Stimulated activated CD4-positive, alpha-beta T cell treated with anti-CD3 and anti-CD28 coated beads, Interleukin-12 subunit alpha, Interleukin-12 subunit beta, amount 100 ng/mL, for 4 hours (primary cell): ENCODE results near the gene PGBD2.
"Not testable (repeated sequence)": the region's sequence is repeated elsewhere in the genome, so short reads cannot be mapped to it uniquely, and the experiment has no call there.

Experiments used
- DNase-seq: peaks from one replicate; pipeline ENCODE4 v3.0.0-alpha.2; 2020

PGBD2 gene, protein sequence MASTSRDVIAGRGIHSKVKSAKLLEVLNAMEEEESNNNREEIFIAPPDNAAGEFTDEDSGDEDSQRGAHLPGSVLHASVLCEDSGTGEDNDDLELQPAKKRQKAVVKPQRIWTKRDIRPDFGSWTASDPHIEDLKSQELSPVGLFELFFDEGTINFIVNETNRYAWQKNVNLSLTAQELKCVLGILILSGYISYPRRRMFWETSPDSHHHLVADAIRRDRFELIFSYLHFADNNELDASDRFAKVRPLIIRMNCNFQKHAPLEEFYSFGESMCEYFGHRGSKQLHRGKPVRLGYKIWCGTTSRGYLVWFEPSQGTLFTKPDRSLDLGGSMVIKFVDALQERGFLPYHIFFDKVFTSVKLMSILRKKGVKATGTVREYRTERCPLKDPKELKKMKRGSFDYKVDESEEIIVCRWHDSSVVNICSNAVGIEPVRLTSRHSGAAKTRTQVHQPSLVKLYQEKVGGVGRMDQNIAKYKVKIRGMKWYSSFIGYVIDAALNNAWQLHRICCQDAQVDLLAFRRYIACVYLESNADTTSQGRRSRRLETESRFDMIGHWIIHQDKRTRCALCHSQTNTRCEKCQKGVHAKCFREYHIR

DNA sequence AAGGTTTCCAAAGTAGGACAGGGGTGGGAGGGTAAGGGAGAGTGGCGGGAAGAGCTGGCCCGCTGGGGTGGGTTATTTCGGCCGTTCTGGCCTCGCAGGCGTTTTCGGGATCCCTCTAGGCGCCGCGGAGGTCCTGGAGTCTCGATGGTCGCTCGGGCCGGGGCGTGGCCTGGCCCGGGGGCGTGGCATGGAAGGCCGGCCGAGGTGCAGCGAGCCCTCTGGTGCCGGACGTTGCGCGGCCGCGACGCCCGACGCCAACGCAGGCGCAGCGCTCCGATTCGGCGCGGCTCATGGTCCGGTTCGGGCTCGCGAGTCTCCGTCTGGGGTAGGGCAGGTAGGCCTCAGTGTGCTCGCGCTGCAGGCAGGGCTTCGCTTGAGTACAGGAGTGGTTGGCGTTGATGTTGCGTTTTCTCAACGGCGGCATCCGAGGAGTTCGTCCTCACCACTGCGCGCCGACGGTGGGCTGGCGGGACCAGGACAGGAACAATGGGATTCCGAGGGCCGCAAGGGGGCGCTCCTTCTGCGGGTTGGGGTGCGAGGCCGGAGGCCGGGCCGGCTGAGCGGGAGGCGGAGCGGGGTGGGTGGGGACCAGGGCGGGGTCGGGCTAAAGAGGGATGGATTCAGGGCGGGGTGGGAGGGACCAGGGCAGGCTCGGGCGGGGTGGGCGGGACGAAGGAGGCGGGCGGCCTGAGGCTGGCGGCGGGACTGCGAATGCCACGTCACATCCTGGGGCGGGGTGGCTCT is at the start of gene PGBD2:
PGBD2 (plus strand) TSS at position 227 of the 744 bp plus-strand sequence. CDS start 7,628 bp downstream, outside the sequence.
- peak; percentile 98 for DNase-seq

DNA sequence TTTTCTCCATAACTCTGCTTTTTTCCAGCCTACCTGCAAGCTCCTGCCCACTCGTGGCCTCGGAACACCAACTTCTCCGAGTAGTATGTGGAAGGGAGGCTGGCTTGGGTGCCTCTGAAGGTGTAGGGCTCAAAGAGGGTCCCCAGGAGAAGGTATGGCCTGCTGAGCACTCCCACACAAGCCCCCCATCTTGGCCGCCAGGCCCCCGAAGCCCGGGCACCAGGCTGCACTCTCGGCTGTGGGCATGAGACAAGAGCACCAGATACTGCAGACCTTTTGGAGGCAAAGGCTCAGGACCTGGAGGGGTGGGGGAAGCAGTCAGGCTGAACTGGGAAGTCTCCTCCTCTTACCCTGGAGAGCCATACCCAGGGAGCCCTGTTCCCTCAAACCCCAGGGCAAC is 48.8 kb upstream of the PGBD2 start:
- DNase-seq = no peak

DNA sequence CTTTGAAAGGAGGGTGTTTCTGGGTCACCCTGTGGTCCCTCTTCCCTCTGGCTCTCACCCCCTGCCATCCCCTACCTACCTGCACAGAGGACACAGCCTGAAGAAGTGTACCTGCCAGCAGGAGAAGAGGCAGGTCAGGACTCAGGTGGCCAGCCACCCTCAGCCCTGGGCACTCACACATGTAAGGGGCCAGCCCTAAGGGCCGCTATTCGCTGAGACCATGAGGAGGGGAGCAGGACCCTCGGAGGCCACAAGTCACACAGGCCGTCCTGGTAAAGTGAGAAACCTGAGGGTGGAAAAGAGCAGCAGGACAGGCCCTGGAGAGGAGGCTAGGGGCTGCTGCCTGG is 48.3 kb upstream of the PGBD2 start:
- no peak for DNase-seq

- peak; percentile 34 for DNase-seq
Observed at GRCh38 chr1:248858096-248858890, 47.7 kb upstream of the PGBD2 start.

DNA sequence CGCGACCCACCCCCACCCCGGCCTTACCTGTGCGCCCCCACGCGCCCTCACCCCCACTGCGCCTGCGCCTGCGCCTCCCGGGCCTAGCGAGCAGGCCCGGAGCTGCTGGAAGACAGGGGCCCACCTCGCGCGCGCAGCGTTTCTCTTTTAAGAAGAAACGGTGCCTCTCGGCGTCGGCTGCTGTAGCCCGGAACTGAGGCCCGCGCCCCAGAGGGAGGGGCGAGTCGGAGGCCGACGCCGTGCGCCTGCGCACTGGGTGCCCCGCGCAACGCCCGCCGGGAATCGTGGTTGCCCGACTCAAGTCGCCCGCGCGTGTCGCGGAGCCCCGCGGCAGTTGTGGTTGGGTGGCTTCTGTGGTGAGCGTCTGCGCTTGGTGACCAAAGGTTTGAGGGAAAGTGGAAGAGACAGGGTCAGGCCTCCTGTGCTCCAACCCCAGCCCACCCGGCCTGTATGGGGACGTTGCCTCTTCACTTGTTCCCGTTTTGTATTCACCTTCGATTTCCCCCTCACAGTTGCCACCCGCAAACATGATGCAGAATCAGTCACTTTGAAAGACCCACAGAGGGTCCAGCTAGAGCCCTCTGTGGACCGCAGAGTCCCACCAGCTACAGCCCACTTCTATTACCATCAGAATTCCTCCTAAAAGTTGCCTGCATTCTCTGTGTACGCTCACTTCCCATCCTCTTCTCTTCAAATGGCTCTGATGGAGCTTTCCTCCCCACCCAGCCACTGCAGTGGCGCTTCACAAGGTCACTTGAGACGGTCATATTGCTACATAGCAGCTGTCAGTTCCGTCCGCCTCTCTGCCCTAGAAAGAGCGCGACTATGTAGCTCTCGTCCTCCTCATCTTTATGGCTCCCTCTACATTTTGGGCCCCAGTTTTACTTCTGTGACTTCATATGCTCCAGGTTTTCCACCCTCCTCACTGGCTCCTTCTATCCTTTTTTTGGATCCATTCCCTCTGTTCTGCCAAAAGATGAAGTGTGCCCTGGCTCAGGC is 46.8 kb upstream of the PGBD2 start, which contains the start of gene ZNF692:
ZNF692 (minus strand) TSS at position 195 of the 999 bp plus-strand sequence. CDS start 776 bp downstream, outside the sequence.
- peak; percentile 95 for DNase-seq

DNA sequence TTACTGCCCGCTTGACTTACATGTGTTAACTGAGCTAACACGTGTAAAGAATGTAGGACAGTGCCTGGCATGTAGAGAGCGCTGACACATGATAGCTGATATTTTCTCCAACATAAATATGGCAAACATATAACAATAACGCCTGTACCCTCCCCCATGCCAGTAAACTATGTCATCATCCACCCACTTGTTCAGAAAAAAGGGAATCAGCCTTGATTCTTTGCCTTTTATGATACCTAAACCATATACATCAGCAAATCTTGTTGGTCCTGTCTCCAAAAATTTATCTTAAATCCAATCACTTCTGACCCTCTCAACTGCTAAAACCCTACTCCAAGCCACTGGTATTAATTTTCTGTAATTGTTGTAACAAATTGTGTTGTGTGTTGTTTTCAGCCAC is 46.0 kb upstream of the PGBD2 start:
- DNase-seq = no peak

DNA sequence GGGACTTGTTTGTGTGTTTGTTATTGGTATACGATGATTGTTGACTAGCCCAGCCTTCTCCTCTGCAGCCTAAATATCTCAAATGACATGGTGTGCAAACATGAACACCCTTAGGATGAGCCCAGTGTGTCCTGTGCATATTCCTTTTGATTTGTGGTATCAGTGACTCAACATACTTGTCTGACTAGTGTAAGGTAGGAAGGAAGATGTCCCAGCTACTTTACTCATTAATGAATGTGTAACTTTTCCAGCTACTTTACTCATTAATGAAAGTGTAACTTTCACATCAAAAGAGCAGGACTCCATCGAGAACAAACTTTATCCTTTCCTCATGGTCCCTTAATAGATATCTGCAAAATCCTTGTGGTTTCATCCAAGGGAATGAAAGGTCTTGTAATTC is 44.4 kb upstream of the PGBD2 start:
- DNase-seq = no peak

- DNase-seq = no peak
Observed at GRCh38 chr1:248862695-248862997, 43.4 kb upstream of the PGBD2 start.

GRCh38 chr1:248862998-248863881 is 42.8 kb upstream of the PGBD2 start:
- peak; percentile 80 for DNase-seq

- DNase-seq = no peak
Observed at GRCh38 chr1:248871837-248872401, 34.1 kb upstream of the PGBD2 start.

DNA sequence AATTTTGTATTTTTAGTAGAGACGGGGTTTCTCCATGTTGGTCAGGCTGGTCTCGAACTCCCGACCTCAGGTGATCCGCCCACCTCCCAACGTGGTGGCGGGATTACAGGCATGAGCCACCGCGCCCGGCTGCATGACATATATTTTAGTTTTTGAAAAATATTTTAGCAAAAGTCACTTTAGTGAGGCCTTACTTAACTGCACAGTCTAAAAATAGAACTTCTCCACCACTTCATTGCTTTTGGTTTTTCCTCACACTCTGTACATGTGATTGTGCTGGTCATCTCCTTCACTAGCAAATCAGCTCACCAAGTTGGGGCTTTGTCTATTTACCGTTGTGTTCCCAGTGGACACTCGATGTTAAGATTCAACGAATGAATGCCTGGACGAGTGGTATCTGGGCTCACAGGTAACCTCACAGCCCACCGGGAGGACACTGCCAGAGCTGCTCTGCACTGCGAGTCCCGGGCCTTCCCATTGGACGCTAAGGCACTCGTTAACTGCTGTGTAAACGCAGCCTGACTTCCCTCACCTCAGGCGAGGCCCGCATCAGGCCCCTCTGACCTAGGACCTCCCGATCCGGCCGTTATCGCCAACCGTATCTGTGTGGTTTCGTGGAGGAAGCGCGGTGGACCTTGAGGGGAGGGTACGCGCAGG is 33.2 kb upstream of the PGBD2 start:
- peak; percentile 49 for DNase-seq

GRCh38 chr1:248873409-248873992 is 32.5 kb upstream of the PGBD2 start:
- peak; percentile 96 for DNase-seq

- DNase-seq = peak; percentile 84
Observed at GRCh38 chr1:248873993-248874533, 32.0 kb upstream of the PGBD2 start.

- DNase-seq = no peak
Observed at GRCh38 chr1:248881261-248881660, 24.8 kb upstream of the PGBD2 start.

- DNase-seq = not testable (repeated sequence)
Observed at GRCh38 chr1:248882427-248882826, 23.6 kb upstream of the PGBD2 start.

DNA sequence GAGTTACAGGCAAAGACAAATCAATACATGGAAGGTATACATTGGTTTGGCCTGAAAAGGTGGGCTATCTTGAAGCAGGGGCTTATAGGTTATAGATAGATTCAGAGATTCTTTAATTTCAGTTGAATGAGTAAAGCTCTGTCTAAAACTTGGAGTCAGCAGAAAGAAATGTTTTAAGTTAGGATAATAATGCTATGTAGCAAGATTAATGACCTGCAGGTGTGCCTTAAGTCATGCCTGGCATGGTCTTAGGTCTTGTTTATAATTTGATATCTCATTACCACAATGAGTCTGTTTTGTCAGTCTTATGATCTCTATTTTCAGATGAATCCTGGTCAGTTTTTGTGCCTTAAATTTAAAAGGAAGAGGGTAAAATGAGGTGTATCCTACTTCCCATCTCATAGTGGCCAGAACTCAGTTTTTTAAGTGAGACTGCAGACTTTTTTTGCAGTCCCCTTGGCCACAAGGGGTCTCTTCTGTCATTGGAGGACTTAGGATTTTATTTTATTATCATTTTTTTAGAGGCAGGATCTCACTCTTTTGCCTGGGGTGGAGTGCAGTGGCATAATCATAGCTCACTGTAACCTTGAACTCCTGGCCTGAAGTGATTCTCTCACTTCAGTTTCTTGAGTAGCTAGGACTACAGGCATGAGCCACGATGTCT is 21.3 kb upstream of the PGBD2 start:
- no peak for DNase-seq

- no peak for DNase-seq
Observed at GRCh38 chr1:248885646-248886045, 20.4 kb upstream of the PGBD2 start.

DNA sequence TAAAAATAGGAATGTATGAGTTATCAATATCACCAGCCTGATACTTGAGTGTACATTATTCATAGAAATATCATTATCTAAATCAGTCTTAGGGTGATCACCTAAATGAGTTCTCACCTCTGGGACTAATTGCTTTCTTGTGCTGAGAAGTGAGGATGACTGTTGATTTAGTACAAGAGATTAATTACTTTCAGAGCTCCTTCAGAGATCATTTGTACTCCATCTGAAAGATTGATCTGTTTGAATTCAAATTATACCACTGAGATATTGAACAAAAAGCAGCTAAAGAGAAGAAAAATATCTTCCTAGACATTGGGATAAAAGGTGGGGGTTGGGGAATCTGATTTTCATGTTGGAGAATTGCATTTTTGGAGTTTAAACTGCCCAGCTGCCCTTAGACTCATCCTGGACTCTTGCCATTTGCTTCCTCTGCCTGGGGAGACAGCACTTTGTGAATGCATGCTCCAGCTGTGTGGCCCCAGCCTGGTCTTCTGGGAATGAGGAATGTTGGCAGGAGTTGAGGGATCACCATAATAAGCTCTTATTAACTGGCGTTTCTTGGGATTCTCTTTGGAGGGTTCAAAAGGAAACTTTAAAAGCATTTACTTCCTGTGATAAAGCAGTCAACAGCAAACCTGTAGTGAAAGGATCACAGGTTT is 19.7 kb upstream of the PGBD2 start:
- no peak for DNase-seq
